NCI-H2171 treated with DMSO at 0.1 percent for 48 hours (cell line): ENCODE measurements around the gene CD99.
"Not testable (repeated sequence)": the region's sequence is repeated elsewhere in the genome, so short reads cannot be mapped to it uniquely, and the experiment has no call there.

ENCODE experiments used
- DNase-seq: peaks from one replicate; lab custom pipeline; 2025; lab: John Stamatoyannopoulos, UW

Gene CD99

GRCh38 chrX:2690856-2691542 lies at the start of gene CD99:
Gene CD99 (plus strand): TSS chrX:2691295. CDS start chrX:2691361, 66 bp downstream.
- DNase-seq: no peak

- no peak for DNase-seq
Measured at GRCh38 chrX:2642146-2642545, 48.9 kb upstream of the CD99 start.

GRCh38 chrX:2642791-2643190 lies 48.3 kb upstream of the CD99 start:
- no peak for DNase-seq

- no peak for DNase-seq
Measured at GRCh38 chrX:2643880-2644279, 47.2 kb upstream of the CD99 start.

GRCh38 chrX:2645563-2645962 lies 45.5 kb upstream of the CD99 start:
- DNase-seq: no peak

- DNase-seq: no peak
Measured at GRCh38 chrX:2647627-2648026, 43.5 kb upstream of the CD99 start.

GRCh38 chrX:2650037-2650436 lies 41.1 kb upstream of the CD99 start:
- DNase-seq: no peak

GRCh38 chrX:2650865-2651264 lies 40.2 kb upstream of the CD99 start:
- DNase-seq: no peak

GRCh38 chrX:2652106-2652505 lies 39.0 kb upstream of the CD99 start:
- DNase-seq: no peak

- no peak for DNase-seq
Measured at GRCh38 chrX:2654436-2655340, 36.4 kb upstream of the CD99 start.

- no peak for DNase-seq
Measured at GRCh38 chrX:2656257-2656836, 34.7 kb upstream of the CD99 start.

GRCh38 chrX:2657532-2658113 lies 33.5 kb upstream of the CD99 start:
- no peak for DNase-seq

- DNase-seq: no peak
Measured at GRCh38 chrX:2658585-2659292, 32.4 kb upstream of the CD99 start.

- no peak for DNase-seq
Measured at GRCh38 chrX:2662586-2662985, 28.5 kb upstream of the CD99 start.

- DNase-seq: no peak
Measured at GRCh38 chrX:2664502-2664901, 26.6 kb upstream of the CD99 start.

GRCh38 chrX:2665387-2666304 lies 25.4 kb upstream of the CD99 start:
- DNase-seq: no peak

GRCh38 chrX:2666491-2666890 lies 24.6 kb upstream of the CD99 start:
- DNase-seq: no peak

- DNase-seq: no peak
Measured at GRCh38 chrX:2670978-2671377, 20.1 kb upstream of the CD99 start.

- no peak for DNase-seq
Measured at GRCh38 chrX:2672084-2672483, 19.0 kb upstream of the CD99 start.

- no peak for DNase-seq
Measured at GRCh38 chrX:2673611-2674010, 17.5 kb upstream of the CD99 start.

GRCh38 chrX:2675657-2676200 lies 15.4 kb upstream of the CD99 start:
- not testable (repeated sequence) for DNase-seq
